ENCODE data around the gene VEGFC.

DNA sequence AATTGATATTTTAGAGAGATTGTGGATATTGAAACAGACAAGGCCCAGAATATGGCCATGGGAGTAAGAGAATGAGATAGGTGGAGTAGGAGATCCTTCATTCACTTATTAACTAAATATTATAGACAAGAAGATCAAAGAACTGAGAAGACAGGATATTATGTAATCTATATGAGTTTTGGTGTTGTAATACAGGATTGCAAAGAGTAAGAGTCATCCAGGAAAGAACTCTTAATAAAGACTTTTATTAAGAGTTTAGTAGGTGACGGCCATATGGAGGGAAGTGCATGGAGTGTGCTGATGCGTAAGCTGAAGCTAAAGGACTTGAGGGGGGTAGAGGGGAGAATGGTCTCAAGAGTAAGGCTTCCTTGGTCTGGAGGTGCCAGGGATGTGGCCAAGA is 153.7 kb downstream of the VEGFC start:
- TF ChIP-seq POLR2A (IDR thresholded peaks at IDR 0.05), result no peak
- TF ChIP-seq, protein P1, sequence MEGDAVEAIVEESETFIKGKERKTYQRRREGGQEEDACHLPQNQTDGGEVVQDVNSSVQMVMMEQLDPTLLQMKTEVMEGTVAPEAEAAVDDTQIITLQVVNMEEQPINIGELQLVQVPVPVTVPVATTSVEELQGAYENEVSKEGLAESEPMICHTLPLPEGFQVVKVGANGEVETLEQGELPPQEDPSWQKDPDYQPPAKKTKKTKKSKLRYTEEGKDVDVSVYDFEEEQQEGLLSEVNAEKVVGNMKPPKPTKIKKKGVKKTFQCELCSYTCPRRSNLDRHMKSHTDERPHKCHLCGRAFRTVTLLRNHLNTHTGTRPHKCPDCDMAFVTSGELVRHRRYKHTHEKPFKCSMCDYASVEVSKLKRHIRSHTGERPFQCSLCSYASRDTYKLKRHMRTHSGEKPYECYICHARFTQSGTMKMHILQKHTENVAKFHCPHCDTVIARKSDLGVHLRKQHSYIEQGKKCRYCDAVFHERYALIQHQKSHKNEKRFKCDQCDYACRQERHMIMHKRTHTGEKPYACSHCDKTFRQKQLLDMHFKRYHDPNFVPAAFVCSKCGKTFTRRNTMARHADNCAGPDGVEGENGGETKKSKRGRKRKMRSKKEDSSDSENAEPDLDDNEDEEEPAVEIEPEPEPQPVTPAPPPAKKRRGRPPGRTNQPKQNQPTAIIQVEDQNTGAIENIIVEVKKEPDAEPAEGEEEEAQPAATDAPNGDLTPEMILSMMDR (IDR thresholded peaks at IDR 0.05), result no peak

All from testis (tissue), 2 donors.